HL-60/S4 treated with phorbol 12-myristate 13-acetate at 8.2 ng/mL for 4 days and 3 days (cell line): ENCODE data around the gene ERVK3-1.
"Not testable (repeated sequence)": the region's sequence is repeated elsewhere in the genome, so short reads cannot be mapped to it uniquely, and the experiment has no call there.

Source experiments
- in situ Hi-C: fragments of 300-500 bp; cut with MboI; formaldehyde crosslinking; loops from 2 replicates; pipeline ENCODE4 v1.15.0; 2022; ENCODE audit warnings: low sequenced_read_pairs

Gene ERVK3-1

DNA sequence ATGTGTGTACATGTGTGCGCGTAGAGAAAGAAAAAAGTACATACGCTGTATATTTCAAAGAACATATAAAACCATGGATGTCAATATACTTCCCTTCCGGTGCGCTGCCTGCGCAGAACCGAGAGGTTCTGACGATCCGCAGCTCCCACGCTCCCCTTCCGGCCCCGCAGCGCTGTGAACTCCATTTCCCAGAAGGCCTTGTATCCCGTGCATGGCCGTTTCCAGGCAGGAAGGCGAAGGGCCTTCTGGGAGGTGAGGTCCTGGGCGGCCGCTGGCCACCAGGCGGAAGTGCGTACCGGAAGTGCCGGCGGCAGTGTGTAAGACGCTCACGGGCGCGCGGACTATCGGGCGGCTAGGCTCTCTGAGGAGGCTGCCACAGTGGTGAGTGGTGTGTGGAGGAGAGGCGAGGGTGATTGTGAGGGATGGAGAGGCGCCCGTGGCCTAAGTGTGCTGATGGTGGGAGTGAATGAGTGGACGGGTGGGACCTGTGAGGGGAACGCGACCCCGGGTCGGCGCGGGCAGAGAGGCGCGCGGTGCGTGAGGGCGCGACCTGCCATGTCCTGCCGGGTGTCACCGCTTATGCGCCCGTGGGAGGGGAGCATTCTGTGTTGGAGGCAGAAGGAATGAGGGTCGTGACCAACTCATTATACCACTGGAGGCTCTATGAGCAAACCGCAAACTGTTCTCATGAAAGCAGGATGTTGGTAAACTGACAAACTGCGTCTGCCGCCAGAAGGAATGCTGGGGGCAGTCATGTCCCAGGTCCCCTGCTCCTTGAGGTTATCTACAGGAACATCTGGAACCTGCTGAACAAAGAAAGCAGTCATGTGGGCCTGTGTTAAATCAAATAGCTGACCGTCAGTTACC is at the start of gene ERVK3-1:
Gene ERVK3-1, plus strand, starts transcription at position 313 of the 867 bp plus-strand sequence. CDS start 6,792 bp downstream, outside the sequence.
- in situ Hi-C loops: no loop called here

DNA sequence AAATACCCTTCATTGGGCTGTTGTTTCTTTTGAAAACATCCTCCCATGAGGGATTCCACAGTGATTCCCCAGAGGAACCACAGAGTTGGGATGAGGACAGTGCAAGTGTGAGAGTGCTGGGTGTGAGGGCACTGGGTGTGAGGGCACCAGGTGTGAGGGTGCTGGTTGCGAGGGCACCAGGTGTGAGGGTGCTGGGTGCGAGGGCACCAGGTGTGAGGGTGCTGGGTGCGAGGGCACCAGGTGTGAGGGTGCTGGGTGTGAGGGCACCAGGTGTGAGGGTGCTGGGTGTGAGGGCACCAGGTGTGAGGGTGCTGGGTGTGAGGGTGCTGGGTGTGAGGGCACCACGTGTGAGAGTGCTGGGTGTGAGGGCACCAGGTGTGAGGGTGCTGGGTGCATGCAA is 46.9 kb upstream of the ERVK3-1 start:
- in situ Hi-C loops: not testable (repeated sequence)

DNA sequence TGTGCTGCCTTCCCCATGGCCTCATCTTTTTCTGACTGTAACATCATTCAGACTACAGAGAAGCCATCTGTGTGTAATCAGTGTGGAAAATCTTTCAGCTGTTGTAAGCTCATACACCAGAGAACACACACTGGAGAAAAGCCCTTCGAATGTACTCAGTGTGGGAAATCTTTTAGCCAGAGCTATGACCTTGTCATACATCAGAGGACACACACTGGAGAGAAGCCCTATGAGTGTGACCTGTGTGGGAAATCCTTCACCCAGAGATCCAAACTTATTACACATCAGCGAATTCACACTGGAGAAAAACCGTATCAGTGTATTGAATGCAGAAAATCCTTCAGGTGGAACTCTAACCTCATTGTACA is 43.6 kb upstream of the ERVK3-1 start:
- in situ Hi-C loops: no loop called here

GRCh38 chr19:58261968-58262921 is 42.9 kb upstream of the ERVK3-1 start:
- in situ Hi-C loops: no loop called here

- in situ Hi-C loops: no loop called here
Measured at GRCh38 chr19:58262922-58263296, 42.3 kb upstream of the ERVK3-1 start.

DNA sequence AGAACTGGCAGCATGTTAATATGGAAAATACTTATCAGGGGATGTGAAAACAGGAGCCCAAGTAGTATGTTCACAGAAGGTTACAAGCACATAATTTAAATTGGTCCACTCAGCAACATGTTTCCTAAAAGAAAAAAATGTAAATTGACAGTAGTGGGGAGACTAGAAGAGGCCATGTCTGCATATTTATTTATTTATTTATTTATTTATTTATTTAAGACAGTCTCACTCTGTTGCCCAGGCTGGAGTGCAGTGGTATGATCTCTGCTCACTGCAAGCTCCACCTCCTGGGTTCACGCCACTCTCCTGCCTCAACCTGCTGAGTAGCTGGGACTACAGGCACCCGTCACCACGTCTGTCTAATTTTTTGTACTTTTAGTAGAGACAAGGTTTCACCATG is 40.1 kb upstream of the ERVK3-1 start:
- in situ Hi-C loops: no loop called here

GRCh38 chr19:58268344-58268743 is 36.8 kb upstream of the ERVK3-1 start:
- in situ Hi-C loops: no loop called here

DNA sequence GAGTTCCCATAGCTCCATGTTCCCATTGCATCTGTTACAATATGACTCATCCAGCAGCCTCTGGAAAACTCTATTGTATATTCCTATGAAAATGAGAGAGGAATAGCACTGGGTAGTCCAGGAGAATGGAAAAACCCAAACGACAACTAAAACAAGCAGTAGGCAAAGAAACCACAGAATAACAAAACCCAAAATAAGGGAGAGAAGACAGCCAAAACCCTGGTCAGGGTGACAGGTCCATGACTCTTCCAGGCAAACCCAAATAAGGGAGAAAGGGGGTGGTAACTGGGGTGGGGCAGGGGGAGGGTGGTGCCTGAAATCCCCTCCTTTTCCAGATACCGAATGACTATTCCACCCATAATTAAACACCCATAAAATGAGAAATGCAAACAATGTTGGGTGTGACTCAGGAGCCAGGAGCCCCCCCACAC is 30.4 kb upstream of the ERVK3-1 start:
- in situ Hi-C loops: no loop called here

DNA sequence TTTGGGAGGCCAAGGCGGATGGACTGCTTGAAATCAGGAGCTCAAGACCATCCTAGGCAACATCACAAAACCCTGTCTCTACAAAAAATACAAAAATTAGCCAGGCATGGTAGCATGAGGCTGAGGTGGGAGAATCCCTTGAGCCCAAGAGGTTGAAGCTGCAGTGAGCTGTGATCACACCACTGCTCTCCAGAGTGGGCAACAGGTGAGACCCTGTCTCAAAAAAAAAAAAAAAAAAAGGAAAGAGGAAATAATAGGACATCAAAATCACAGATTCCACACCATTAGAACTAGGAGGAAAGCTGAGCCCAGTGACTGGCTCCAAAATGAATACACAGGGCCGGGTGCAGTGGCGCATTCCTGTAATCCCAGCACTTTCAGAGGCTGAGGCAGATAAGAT is 29.6 kb upstream of the ERVK3-1 start:
- in situ Hi-C loops: no loop called here

GRCh38 chr19:58277197-58277596 is 28.0 kb upstream of the ERVK3-1 start:
- in situ Hi-C loops: no loop called here

DNA sequence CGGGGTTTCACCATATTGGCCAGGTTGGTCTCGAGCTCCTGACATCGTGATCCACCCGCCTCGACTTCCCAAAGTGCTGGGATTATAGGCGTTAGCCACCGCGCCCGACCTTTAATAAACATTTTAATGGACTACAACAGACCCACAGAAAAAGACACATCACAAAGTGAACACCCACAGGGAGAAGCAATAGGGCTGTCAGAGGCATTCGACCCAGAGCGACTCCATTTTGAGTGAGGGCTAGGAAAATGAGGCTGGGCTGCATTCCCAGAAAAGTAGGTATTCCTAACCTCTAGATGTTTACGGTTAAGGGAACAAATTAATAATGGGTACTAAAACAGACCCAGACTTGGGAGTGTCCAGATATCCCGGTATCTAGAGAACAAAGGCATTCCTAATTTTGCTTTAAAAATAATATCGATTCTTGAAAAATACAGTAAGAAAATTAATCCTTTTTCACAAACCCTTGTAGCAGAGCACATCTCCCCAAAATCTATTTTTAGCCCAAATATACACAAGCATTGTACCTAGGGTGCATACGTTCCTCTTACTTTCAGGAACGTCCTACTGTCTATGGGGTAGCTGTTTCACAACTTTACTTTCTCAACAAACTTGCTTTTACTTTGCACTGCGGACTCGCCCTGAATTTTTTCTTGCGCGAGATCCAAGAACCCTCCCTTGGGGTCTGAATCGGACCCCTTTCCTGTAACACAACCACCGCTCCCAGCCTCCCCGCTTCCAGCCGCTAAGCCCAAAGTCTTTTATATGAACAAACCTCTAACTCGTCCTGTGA is 27.2 kb upstream of the ERVK3-1 start:
- in situ Hi-C loops: no loop called here

- in situ Hi-C loops: no loop called here
Measured at GRCh38 chr19:58278541-58279041, 26.6 kb upstream of the ERVK3-1 start, which contains the start of gene ZNF8. ZNF8 (plus strand) TSS chr19:58278955; CDS start chr19:58279082, 127 bp downstream.

DNA sequence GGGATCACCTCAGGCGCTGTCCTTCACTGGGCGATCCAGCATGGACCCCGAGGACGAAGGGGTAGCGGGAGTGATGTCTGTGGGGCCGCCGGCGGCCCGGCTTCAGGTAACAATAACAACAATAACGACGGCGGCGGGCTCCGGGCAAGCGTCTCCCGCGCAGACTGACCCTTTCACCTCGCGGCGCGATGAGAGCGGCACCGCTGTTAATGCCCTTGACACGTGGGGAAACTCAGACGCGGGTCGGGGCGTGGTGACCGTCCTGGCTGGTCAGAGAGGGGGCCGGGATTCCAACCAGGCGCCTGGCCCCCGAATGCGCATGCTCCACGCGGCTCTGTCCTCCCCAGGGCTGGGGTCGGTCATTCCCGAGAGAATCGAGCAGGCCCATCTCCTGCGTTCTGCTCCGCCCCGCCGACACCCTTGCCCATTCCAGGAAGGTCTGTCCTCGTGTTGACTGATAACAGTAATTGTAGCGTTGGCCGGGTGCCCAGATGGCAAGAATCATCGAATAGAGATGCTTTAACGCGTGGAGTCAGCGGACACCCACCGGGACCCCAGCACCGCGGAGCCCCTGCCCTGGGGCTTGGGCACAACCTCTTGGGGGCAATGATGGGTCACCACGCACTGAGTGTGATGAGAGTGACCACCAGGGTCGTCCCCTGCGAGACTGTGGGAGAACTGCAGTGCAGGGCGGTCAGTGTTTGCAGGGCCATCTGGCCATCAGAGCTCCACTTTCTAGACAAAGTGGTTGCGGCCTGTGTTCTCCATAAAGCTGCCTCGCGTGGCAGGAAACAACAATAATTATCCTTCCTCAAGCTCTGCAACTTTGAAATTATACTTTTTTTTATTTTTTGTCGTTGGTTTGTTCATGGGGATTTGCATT is 25.9 kb upstream of the ERVK3-1 start:
- in situ Hi-C loops: no loop called here

DNA sequence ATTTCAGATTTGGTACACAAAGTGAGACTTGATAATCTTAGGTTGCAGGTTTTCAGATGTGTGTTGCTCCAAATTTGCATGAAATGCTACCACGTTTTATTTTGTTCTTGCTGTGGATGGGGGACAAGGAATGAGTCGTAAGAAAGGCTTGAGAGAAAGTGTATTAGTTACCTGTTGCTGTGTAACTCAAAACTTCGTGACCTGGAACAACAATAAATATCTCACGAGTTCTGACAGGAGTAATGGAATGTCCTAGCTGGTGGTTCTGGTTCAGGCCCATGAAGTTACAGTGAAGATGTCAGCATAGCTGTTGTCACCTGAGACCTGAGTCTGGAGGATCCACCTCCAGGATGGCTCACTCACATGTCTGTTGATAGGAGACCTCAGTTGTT is 25.3 kb upstream of the ERVK3-1 start:
- in situ Hi-C loops: no loop called here

- in situ Hi-C loops: no loop called here
Measured at GRCh38 chr19:58284199-58284598, 21.0 kb upstream of the ERVK3-1 start.

- in situ Hi-C loops: no loop called here
Measured at GRCh38 chr19:58291943-58292342, 13.2 kb upstream of the ERVK3-1 start.

GRCh38 chr19:58294743-58295374 is 10.3 kb upstream of the ERVK3-1 start:
- in situ Hi-C loops: no loop called here

GRCh38 chr19:58296104-58296503 is 9.1 kb upstream of the ERVK3-1 start:
- in situ Hi-C loops: no loop called here

DNA sequence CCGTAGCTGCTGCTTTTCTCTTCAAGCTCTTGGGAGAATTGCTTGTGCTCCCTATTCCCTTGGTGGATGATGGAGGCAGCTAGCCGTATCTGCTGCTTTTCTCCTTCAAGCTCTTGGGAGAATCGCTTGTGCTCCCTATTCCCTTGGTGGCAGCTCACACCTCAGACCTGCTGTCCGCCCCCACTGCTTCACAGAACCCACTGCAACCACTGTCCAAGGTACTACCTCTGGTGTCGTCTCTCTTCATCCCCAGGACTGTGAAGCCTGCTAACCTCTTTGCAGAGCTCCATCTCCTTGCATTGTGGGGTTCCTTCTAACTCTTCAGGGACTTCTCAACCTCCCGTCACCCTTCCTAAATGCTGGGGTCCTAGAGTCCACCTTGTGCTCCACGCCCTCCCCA is 4.6 kb upstream of the ERVK3-1 start:
- in situ Hi-C loops: no loop called here
